PC-3 (cell line): ENCODE results near the gene RETREG2. TPM values are rescaled to one million over a fixed set of nuclear protein-coding genes. Genes with fewer than 3 reads are reported as not detected.
A peak's percentile ranks its signal among the peaks of the same experiment; 100 is the strongest.

Experiments used
- ATAC-seq: fragments of 200-7000 bp; cut with Tn5 transposase; 2 replicates; pipeline ENCODE4 v1.9.1; 2020; ENCODE audit warnings: mild to moderate bottlenecking, moderate library complexity
- BruUV-seq: library from RNA; stranded (reverse); fragments of 400-500 nt; replicated peaks from 2 replicates; lab custom pipeline; 2021; lab: Mats Ljungman, UMichigan
- CTCF ChIA-PET: fragments of 300-600 bp; sonication (Branson Sonifier 250); formaldehyde crosslinking; loops from one replicate; lab custom pipeline; 2022; ENCODE audit warnings: antibody characterized with exemption; lab: Charles Lee
- POLR2A ChIA-PET: fragments of 300-600 bp; sonication (Branson Sonifier 250); formaldehyde crosslinking; loops from one replicate; lab custom pipeline; 2022; ENCODE audit warnings: antibody characterized with exemption; ENCODE audit not compliant: unreplicated experiment; lab: Charles Lee
- DNase-seq: peaks from one replicate; pipeline ENCODE4 v3.0.0-alpha.2; 2015
- H2AFZ ChIP-seq: fragments of 300-600 bp; sonication (generic); 2 replicates; pipeline ENCODE4 v1.6.0; 2016; ENCODE audit warnings: antibody characterized with exemption, low read length
- H3F3A ChIP-seq: fragments of 300-600 bp; sonication (generic); one replicate; pipeline ENCODE4 v1.6.0; 2017; ENCODE audit warnings: antibody characterized with exemption, low read length, control low read depth, mild to moderate bottlenecking; ENCODE audit not compliant: unreplicated experiment
- H3K27ac ChIP-seq: fragments of 300-600 bp; sonication (generic); 2 replicates; pipeline ENCODE4 v1.5.1; 2016; ENCODE audit warnings: mild to moderate bottlenecking, low read length
- H3K27me3 ChIP-seq: fragments of 300-600 bp; sonication (generic); 2 replicates; pipeline ENCODE4 v1.6.1; 2016; ENCODE audit warnings: low read length, mixed read lengths
- H3K36me3 ChIP-seq: fragments of 300-600 bp; sonication (generic); 2 replicates; pipeline ENCODE4 v1.6.1; 2016; ENCODE audit warnings: low read depth, mixed run types, low read length, mixed read lengths
- H3K4me1 ChIP-seq: fragments of 300-600 bp; sonication (generic); 2 replicates; pipeline ENCODE4 v1.5.1; 2016; ENCODE audit warnings: low read length; ENCODE audit not compliant: insufficient read depth
- H3K4me2 ChIP-seq: fragments of 300-600 bp; sonication (generic); 2 replicates; pipeline ENCODE4 v1.6.0; 2016; ENCODE audit warnings: low read length
- H3K4me3 ChIP-seq: fragments of 300-600 bp; sonication (generic); 2 replicates; pipeline ENCODE4 v1.5.1; 2016; ENCODE audit warnings: mild to moderate bottlenecking, low read length, mixed read lengths
- H3K79me2 ChIP-seq: fragments of 300-600 bp; sonication (generic); 2 replicates; pipeline ENCODE4 v1.6.1; 2017; ENCODE audit warnings: low read length, mixed read lengths
- H3K9ac ChIP-seq: fragments of 300-600 bp; sonication (generic); 2 replicates; pipeline ENCODE4 v1.6.0; 2016; ENCODE audit warnings: mild to moderate bottlenecking, low read length
- H3K9me2 ChIP-seq: fragments of 300-600 bp; sonication (generic); replicated peaks from 2 replicates; pipeline ENCODE4 v1.6.1; 2016; ENCODE audit warnings: mixed run types, low read length, mixed read lengths
- H3K9me3 ChIP-seq: fragments of 300-600 bp; sonication (generic); 2 replicates; pipeline ENCODE4 v1.6.1; 2016; ENCODE audit warnings: low read length, mixed read lengths
- H4K20me1 ChIP-seq: fragments of 300-600 bp; sonication (generic); 2 replicates; pipeline ENCODE4 v1.6.1; 2016; ENCODE audit warnings: low read length, mixed read lengths
- CTCF ChIP-seq: fragments of 300-600 bp; sonication (generic); conservative IDR thresholded peaks from 2 replicates; pipeline ENCODE4 v1.5.1; 2017; ENCODE audit warnings: antibody characterized with exemption, low read depth, mild to moderate bottlenecking, low read length
- EZH2 ChIP-seq: fragments of 300-600 bp; sonication (generic); IDR thresholded peaks from one replicate; pipeline ENCODE4 v1.6.1; 2017; ENCODE audit warnings: antibody characterized with exemption, mild to moderate bottlenecking, low read length; ENCODE audit not compliant: unreplicated experiment
- EZH2phosphoT487 ChIP-seq: fragments of 300-600 bp; sonication (generic); IDR thresholded peaks from 2 replicates; pipeline ENCODE4 v1.6.1; 2018; ENCODE audit warnings: mild to moderate bottlenecking, antibody characterized with exemption, low read length, borderline replicate concordance
- intact Hi-C: fragments of 100-400 bp; cut with micrococcal nuclease; formaldehyde crosslinking; loops from 2 replicates; pipeline ENCODE4 v1.9.0; 2023
- total RNA-seq: library from RNA; depleted of rRNA; stranded (reverse); fragments of >200 nt; gene quantifications from 2 replicates; pipeline ENCODE4 v1.2.3, GENCODE V29; 2014

The RETREG2 gene
- total RNA-seq, 1 experiment from 2014 or later: 61.0 TPM

DNA sequence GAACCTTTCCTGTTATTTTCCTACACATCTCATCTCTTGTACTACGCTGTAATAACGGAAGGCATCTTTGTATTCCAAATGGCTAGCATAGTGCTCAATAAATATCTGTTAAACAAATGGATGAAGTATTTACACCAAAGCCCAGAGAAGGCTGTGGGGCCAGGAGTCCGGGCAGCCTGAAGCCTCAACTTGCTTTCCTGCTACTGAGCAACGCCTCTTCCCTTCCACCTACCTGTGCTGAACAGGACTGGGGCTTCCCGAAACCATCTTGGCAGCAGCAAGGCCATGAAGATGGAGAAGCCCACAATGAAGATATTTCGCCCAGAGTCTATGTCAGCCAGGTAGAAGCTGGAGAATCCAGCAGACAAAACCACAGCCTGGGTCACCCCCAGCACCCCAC lies 14.9 kb upstream of the RETREG2 start:
- Histone ChIP-seq H4K20me1 (no peaks in the 10 kb centered on the region), H3K9me2 (no peaks in the 10 kb centered on the region), H3K36me3 (no peaks in the 10 kb centered on the region), H2AFZ (no peak overlapping the region), H3K9ac (no peak overlapping the region), H3K79me2 (0 out of 2 replicates have a peak, but pooled peaks cover 4% of the 10 kb centered on the region), H3K4me1 (peaks cover 23% of the 10 kb centered on the region), H3F3A (no peaks in the 10 kb centered on the region), H3K27me3 (no peaks in the 10 kb centered on the region), H3K4me3 (no peak overlapping the region), H3K9me3 (no peaks in the 10 kb centered on the region), H3K4me2 (no peak overlapping the region), H3K27ac (no peak overlapping the region)
- DNase-seq: no peak
- no peak for ATAC-seq
- no TSS peak for BruUV-seq
- no peak for TF ChIP-seq EZH2
- TF ChIP-seq EZH2phosphoT487: no peak
- TF ChIP-seq CTCF: no peak
- ChIA-PET CTCF (interaction anchor here (0.6 kb wide), 1 partner anchor 174 kb away, joined by 5 read pairs; no protein-coding TSS in a partner anchor), POLR2A (no interaction called here)
- intact Hi-C loops: loop anchor here (10.0 kb wide), 1 partner anchor 222 kb away; the partner anchor contains the start of gene DNPEP

DNA sequence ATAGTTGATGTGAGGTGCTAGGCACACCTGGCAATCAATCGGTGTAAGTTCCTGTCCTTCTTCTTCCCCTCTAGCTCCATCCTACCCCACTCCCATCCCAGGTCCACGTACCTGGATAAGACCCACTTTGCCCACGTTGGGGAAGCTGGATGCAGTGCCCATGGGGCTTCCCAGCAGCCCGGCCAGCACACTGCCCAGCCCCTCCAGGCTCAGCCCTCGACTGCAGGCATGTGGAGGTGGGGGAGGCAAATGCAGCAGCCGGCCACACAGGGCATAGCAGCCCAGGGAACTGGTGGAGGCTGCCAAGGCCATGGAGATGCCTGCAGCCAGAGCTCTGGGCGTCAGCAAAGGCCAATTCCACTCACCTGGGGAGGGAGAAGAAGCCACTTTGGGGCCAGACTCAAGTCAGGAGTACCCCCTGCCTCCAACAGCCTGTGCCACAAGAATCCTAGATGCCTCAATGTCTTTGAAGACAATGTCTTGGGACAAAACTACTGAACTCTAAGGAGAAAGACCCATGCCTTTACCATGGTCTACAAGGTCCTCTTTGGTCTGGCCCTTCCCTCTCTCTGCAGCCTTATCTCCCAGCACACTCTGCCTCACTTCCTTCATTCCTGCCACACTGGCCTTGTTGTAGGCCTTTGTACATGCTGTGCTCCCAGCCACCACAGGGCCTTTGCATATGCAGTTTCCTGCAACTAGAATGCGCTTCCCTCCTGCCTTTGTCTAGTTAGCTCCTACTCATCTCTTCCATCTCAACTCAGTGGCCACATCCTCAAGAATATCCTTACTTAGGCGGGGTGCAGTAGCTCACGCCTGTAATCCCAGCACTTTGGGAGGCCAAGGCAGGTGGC lies 12.8 kb upstream of the RETREG2 start:
- Histone ChIP-seq H3K9me2 (no peaks in the 10 kb centered on the region), H3K4me3 (no peak overlapping the region), H3F3A (no peaks in the 10 kb centered on the region), H3K4me1 (peaks cover 7% of the 10 kb centered on the region; the same call in 1 of the 2 replicates), H2AFZ (no peak overlapping the region), H3K4me2 (no peak overlapping the region), H3K9ac (no peak overlapping the region), H3K36me3 (no peaks in the 10 kb centered on the region), H3K9me3 (no peaks in the 10 kb centered on the region), H3K27me3 (no peaks in the 10 kb centered on the region), H4K20me1 (no peaks in the 10 kb centered on the region), H3K27ac (no peak overlapping the region), H3K79me2 (no peaks in the 10 kb centered on the region)
- ChIA-PET POLR2A (no interaction called here), CTCF (no interaction called here)
- intact Hi-C loops: loop anchor here (10.0 kb wide), 1 partner anchor 220 kb away; the partner anchor contains the start of gene DNPEP
- DNase-seq (no peak), ATAC-seq (no peak)
- TF ChIP-seq CTCF (no peak), EZH2phosphoT487 (no peak), EZH2 (no peak)
- no TSS peak for BruUV-seq

GRCh38 chr2:219167997-219168396 lies 10.1 kb upstream of the RETREG2 start:
- CTCF ChIA-PET: no interaction called here
- H3K4me2 ChIP-seq: no peak overlapping the region

More at GRCh38 chr2:219167997-219168396, 10.1 kb upstream of the RETREG2 start:
- no peaks in the 10 kb centered on the region for H3K9me2 ChIP-seq
- POLR2A ChIA-PET: no interaction called here
- no peak overlapping the region for H2AFZ ChIP-seq
- H3K9ac ChIP-seq: no peak overlapping the region
- H3K79me2 ChIP-seq: no peaks in the 10 kb centered on the region
- no peaks in the 10 kb centered on the region for H3K9me3 ChIP-seq
- no TSS peak for BruUV-seq
- no peaks in the 10 kb centered on the region for H4K20me1 ChIP-seq
- DNase-seq (peak; percentile 0), ATAC-seq (no peak)
- no peaks in the 10 kb centered on the region for H3F3A ChIP-seq
- H3K27me3 ChIP-seq: no peaks in the 10 kb centered on the region
- no peak overlapping the region for H3K4me3 ChIP-seq
- no peaks in the 10 kb centered on the region; the same call in 1 of the 2 replicates for H3K36me3 ChIP-seq
- TF ChIP-seq CTCF: no peak
- TF ChIP-seq EZH2: no peak
- no peak for TF ChIP-seq EZH2phosphoT487
- no peak overlapping the region for H3K27ac ChIP-seq
- H3K4me1 ChIP-seq: no peaks in the 10 kb centered on the region
- intact Hi-C loops: loop anchor here (10.0 kb wide), 1 partner anchor 217 kb away; the partner anchor contains the start of gene DNPEP
